HL-60 (cell line): ENCODE data around the gene TMEM179.
A peak's percentile ranks its signal among the peaks of the same experiment; 100 is the strongest.

Source experiments
- POLR2AphosphoS5 ChIP-seq: IDR thresholded peaks from 2 replicates; pipeline ENCODE4 v1.6.1; 2012; ENCODE audit warnings: low read depth
- TF ChIP-seq, protein P1 (sequence below): IDR thresholded peaks from one replicate; pipeline ENCODE4 v1.5.1; 2011; ENCODE audit warnings: low read length, control low read depth, inconsistent platforms; ENCODE audit not compliant: insufficient read depth

- TF ChIP-seq, protein P1, sequence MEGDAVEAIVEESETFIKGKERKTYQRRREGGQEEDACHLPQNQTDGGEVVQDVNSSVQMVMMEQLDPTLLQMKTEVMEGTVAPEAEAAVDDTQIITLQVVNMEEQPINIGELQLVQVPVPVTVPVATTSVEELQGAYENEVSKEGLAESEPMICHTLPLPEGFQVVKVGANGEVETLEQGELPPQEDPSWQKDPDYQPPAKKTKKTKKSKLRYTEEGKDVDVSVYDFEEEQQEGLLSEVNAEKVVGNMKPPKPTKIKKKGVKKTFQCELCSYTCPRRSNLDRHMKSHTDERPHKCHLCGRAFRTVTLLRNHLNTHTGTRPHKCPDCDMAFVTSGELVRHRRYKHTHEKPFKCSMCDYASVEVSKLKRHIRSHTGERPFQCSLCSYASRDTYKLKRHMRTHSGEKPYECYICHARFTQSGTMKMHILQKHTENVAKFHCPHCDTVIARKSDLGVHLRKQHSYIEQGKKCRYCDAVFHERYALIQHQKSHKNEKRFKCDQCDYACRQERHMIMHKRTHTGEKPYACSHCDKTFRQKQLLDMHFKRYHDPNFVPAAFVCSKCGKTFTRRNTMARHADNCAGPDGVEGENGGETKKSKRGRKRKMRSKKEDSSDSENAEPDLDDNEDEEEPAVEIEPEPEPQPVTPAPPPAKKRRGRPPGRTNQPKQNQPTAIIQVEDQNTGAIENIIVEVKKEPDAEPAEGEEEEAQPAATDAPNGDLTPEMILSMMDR: peak; percentile 88
- TF ChIP-seq POLR2AphosphoS5: no peak
Measured at GRCh38 chr14:104639885-104640548, 35.4 kb upstream of the TMEM179 start.
